HFF-Myc (cell line): Measurements from ENCODE around the gene TBC1D22A.
A peak's percentile ranks its signal among the peaks of the same experiment; 100 is the strongest.

Experiments used
- DNase-seq: peaks from one replicate; pipeline ENCODE4 v3.0.0-alpha.2; 2011; ENCODE audit warnings: low read depth; ENCODE audit errors: extremely low read depth
- H3K4me3 ChIP-seq: replicated peaks from 2 replicates; pipeline ENCODE4 v1.5.1; 2011; ENCODE audit warnings: low read depth, mild to moderate bottlenecking, control low read depth, low read length
- TF ChIP-seq, protein P1 (sequence below): IDR thresholded peaks from 2 replicates; pipeline ENCODE4 v1.5.1; 2012; ENCODE audit warnings: mild to moderate bottlenecking, low read depth, low read length, control low read depth; ENCODE audit errors: missing control alignments

The TBC1D22A gene

DNA sequence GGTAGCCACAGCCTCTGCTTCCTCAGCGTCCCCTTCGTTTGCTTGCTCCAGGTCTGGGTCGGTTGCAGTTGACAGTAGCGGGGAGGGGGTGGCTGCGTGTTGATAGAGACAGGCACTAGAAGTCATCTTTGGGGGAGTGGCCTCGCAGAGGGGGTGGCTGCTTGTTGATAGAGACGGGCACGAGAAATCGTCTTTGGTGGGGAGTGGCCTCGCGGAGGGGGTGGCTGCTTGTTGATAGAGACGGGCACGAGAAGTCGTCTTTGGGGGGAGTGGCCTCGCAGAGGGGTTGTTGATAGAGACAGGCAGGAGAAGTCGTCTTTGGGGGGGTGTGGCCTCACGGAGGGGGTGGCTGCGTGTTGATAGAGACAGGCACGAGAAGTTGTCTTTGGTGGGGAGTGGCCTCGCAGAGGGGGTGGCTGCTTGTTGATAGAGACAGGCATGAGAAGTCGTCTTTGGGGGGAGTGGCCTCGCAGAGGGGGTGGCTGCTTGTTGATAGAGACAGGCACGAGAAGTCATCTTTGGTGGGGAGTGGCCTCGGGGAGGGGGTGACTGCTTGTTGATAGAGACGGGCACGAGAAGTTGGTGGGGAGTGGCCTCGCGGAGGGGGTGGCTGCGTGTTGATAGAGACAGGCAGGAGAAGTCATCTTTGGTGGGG is 328.3 kb downstream of the TBC1D22A start:
- H3K4me3 ChIP-seq = peak overlapping the region; percentile 37
- TF ChIP-seq, protein P1, sequence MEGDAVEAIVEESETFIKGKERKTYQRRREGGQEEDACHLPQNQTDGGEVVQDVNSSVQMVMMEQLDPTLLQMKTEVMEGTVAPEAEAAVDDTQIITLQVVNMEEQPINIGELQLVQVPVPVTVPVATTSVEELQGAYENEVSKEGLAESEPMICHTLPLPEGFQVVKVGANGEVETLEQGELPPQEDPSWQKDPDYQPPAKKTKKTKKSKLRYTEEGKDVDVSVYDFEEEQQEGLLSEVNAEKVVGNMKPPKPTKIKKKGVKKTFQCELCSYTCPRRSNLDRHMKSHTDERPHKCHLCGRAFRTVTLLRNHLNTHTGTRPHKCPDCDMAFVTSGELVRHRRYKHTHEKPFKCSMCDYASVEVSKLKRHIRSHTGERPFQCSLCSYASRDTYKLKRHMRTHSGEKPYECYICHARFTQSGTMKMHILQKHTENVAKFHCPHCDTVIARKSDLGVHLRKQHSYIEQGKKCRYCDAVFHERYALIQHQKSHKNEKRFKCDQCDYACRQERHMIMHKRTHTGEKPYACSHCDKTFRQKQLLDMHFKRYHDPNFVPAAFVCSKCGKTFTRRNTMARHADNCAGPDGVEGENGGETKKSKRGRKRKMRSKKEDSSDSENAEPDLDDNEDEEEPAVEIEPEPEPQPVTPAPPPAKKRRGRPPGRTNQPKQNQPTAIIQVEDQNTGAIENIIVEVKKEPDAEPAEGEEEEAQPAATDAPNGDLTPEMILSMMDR = no peak
- no peak for DNase-seq

GRCh38 chr22:47091246-47091651 is 328.8 kb downstream of the TBC1D22A start:
- H3K4me3 ChIP-seq = peak overlapping the region; percentile 37
- TF ChIP-seq, protein P1 = no peak
- DNase-seq = no peak

DNA sequence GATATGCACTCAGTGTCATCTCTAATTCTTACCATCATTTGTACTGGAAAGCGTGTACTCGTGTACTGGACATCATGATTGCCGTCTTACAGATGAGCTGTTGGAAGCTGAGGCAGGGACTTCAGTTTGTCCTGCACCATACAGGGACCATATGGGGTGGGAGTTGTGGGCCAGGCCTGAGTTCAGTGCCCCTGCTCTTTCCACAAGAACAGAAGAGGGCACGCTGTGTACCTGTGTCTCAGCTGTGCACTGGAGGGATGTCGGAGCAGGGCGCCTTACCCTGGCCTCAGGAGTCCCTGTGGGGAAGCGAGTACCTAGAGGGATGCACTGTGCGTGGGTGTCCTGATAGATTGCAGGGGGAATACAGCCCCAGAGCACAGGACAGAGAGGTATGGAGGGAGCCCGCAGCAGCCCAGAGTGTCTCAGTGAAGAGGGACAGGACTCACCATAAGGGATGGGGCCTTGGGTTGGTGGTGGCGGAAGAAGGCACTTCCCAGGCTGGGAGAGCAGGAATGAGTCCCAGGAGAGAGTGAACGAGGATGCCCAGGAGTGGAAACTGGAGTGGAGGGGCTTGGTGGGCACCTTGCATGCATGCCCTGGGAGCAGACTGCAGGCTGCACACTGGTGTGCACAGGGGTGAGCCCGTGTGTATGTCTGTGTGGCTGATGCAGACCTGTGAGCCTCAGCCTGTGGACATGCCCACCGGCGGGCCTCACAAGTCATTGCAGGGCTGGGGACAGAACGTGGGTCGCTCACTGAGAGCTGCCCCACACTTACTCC is 329.7 kb downstream of the TBC1D22A start:
- DNase-seq = no peak
- TF ChIP-seq, protein P1 = no peak
- H3K4me3 ChIP-seq = no peak overlapping the region

- TF ChIP-seq, protein P1 = no peak
- DNase-seq = no peak
- H3K4me3 ChIP-seq = no peak overlapping the region
Observed at GRCh38 chr22:47092896-47093311, 330.5 kb downstream of the TBC1D22A start.

- H3K4me3 ChIP-seq = no peak overlapping the region
- TF ChIP-seq, protein P1 = no peak
- DNase-seq = no peak
Observed at GRCh38 chr22:47093720-47094119, 331.3 kb downstream of the TBC1D22A start.

DNA sequence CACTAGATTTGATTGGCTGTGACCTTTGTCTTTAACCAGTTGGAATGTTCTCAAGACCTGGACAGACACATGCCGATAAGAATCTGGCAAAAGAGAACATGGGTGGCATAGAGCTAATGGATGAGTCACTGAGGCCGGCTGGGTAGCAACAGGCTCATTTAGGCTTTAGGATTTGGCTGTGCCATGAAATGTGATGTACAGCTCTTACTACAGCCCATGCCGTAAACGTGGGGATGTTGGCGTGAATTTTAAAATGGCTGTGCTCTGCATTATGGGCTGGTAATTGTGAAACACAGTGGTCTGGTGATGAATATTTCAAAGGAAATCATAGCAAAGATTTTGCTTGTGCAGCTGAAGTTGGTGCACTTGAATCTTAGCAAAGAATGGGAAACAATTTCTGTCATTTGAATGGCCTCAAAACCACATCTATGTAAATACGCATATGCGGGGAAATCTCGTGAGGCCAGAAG is 332.4 kb downstream of the TBC1D22A start:
- TF ChIP-seq, protein P1 = no peak
- no peak overlapping the region for H3K4me3 ChIP-seq
- no peak for DNase-seq
